ENCODE results near the gene AFMID. TPM values are rescaled to one million over a fixed set of nuclear protein-coding genes. Genes with fewer than 3 reads are reported as not detected.
A peak's percentile ranks its signal among the peaks of the same experiment; 100 is the strongest.
"Not testable (repeated sequence)": the region's sequence is repeated elsewhere in the genome, so short reads cannot be mapped to it uniquely, and the experiment has no call there.

AFMID gene
- total RNA-seq, 1 experiment from 2014 or later: 59.3 TPM

DNA sequence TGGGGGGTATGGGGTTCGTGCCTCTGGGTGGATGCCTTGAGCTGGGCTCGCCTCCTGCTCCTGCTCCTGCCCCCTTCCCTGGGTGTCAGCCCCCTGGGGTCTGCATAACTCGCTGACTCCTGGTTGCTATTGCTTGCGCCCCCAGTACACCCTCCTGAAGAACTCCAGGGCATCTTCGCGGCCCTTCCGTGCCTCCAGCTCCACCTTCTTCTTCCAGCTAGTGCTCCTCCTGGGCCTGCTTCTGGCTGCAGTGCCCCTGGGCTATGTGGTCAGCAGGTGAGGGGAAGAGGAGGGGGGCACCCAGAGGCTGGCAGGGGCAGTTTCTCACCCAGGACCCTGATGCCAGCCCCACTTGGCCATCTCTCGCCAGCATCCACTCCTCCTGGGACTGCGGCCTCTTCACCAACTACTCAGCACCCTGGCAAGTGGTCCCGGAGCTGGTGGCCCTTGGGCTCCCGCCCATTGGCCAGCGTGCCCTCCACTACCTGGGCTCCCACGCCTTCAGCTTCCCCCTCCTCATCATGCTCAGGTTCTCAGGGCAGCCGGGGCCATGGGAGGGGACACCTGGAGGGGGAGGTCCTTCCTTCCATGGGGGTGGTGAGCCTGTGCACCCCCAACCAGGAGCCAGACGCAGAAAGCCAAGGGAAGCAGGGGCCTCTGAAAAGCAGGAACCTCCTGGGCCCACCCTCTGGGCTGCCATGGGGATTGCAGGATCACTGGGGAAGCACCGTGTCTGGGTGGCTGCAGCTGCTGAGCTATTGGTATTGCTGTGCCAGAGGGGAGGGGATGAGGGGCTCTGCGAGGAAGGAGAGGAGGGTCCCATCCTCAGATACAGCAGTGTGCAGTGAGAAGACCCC is 48.7 kb upstream of the AFMID start:
- Histone ChIP-seq H3K27ac (ENCODE audit: low read length) (no peak overlapping the region), H3K9me3 (ENCODE audit: control insufficient read depth, insufficient read depth, low read depth, low read length) (no peaks in the 10 kb centered on the region), H3K4me3 (ENCODE audit: low read depth in 2 of 2, low read length in 2 of 2) (no peak overlapping the region), H3K36me3 (ENCODE audit: control insufficient read depth, insufficient read depth, low read length) (no peaks in the 10 kb centered on the region), H3K4me1 (ENCODE audit: control insufficient read depth, insufficient read depth, low read length) (peaks cover 16% of the 10 kb centered on the region), H3K27me3 (ENCODE audit: control insufficient read depth, insufficient read depth, low read length) (no peaks in the 10 kb centered on the region)
- ATAC-seq (no peak), DNase-seq (ENCODE audit: low read depth, low spot score) (no peak)
- intact Hi-C loops (cut with micrococcal nuclease; ENCODE audit: unreplicated experiment): no loop called here
- BruUV-seq (replicated peaks): no TSS peak
- CTCF ChIA-PET: interaction anchor here (0.6 kb wide), 2 partner anchors 18 to 457 kb away, joined by 3 to 5 read pairs; no protein-coding TSS in a partner anchor
- POLR2A ChIA-PET: interaction anchor here (0.6 kb wide), 1 partner anchor 48 kb away, joined by 4 read pairs; the partner anchor contains the start of gene TK1
- TF ChIP-seq SIN3A (IDR thresholded peaks at IDR 0.05; ENCODE audit: borderline replicate concordance, insufficient read depth, low read depth, low read length) (no peak), TCF7L2 (IDR thresholded peaks at IDR 0.05; ENCODE audit: low read depth, low read length) (no peak), POLR2AphosphoS5 (IDR thresholded peaks at IDR 0.05; ENCODE audit: low read depth, low read length) (no peak)
- TF ChIP-seq, protein P1, sequence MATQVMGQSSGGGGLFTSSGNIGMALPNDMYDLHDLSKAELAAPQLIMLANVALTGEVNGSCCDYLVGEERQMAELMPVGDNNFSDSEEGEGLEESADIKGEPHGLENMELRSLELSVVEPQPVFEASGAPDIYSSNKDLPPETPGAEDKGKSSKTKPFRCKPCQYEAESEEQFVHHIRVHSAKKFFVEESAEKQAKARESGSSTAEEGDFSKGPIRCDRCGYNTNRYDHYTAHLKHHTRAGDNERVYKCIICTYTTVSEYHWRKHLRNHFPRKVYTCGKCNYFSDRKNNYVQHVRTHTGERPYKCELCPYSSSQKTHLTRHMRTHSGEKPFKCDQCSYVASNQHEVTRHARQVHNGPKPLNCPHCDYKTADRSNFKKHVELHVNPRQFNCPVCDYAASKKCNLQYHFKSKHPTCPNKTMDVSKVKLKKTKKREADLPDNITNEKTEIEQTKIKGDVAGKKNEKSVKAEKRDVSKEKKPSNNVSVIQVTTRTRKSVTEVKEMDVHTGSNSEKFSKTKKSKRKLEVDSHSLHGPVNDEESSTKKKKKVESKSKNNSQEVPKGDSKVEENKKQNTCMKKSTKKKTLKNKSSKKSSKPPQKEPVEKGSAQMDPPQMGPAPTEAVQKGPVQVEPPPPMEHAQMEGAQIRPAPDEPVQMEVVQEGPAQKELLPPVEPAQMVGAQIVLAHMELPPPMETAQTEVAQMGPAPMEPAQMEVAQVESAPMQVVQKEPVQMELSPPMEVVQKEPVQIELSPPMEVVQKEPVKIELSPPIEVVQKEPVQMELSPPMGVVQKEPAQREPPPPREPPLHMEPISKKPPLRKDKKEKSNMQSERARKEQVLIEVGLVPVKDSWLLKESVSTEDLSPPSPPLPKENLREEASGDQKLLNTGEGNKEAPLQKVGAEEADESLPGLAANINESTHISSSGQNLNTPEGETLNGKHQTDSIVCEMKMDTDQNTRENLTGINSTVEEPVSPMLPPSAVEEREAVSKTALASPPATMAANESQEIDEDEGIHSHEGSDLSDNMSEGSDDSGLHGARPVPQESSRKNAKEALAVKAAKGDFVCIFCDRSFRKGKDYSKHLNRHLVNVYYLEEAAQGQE (IDR thresholded peaks at IDR 0.05; ENCODE audit: insufficient read depth in 1 of 2, low read depth in 2 of 2, low read length in 1 of 2): no peak
- TF ChIP-seq, protein P2, sequence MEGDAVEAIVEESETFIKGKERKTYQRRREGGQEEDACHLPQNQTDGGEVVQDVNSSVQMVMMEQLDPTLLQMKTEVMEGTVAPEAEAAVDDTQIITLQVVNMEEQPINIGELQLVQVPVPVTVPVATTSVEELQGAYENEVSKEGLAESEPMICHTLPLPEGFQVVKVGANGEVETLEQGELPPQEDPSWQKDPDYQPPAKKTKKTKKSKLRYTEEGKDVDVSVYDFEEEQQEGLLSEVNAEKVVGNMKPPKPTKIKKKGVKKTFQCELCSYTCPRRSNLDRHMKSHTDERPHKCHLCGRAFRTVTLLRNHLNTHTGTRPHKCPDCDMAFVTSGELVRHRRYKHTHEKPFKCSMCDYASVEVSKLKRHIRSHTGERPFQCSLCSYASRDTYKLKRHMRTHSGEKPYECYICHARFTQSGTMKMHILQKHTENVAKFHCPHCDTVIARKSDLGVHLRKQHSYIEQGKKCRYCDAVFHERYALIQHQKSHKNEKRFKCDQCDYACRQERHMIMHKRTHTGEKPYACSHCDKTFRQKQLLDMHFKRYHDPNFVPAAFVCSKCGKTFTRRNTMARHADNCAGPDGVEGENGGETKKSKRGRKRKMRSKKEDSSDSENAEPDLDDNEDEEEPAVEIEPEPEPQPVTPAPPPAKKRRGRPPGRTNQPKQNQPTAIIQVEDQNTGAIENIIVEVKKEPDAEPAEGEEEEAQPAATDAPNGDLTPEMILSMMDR (IDR thresholded peaks at IDR 0.05): no peak
- in situ Hi-C loops (cut with HindIII; ENCODE audit: low pct_unique_long_range_greater_than_20kb, low sequenced_read_pairs): no loop called here

- BruUV-seq (replicated peaks); H3K36me3 ChIP-seq (ENCODE audit: control insufficient read depth, insufficient read depth, low read length); intact Hi-C loops (cut with micrococcal nuclease; ENCODE audit: unreplicated experiment); H3K9me3 ChIP-seq (ENCODE audit: control insufficient read depth, insufficient read depth, low read depth, low read length); DNase-seq (ENCODE audit: low read depth, low spot score); in situ Hi-C loops (cut with HindIII; ENCODE audit: low pct_unique_long_range_greater_than_20kb, low sequenced_read_pairs); H3K27me3 ChIP-seq (ENCODE audit: control insufficient read depth, insufficient read depth, low read length); ATAC-seq: not testable (repeated sequence)
- CTCF ChIA-PET: interaction anchor here (0.7 to 1.2 kb wide), 2 partner anchors 30 to 120 kb away, joined by 3 to 5 read pairs; no protein-coding TSS in a partner anchor
- Histone ChIP-seq H3K4me3 (ENCODE audit: low read depth in 2 of 2, low read length in 2 of 2) (peak overlapping the region in 1 of 2 experiments; percentile 45; a peak in 3 of 4 replicates), H3K27ac (ENCODE audit: low read length) (peak overlapping the region; percentile 49; the same call in 1 of the 2 replicates), H3K4me1 (ENCODE audit: control insufficient read depth, insufficient read depth, low read length) (peaks cover 29% of the 10 kb centered on the region)
- POLR2A ChIA-PET: interaction anchor here (0.6 to 0.7 kb wide), 2 partner anchors 17 to 212 kb away, joined by 3 to 5 read pairs; no protein-coding TSS in a partner anchor
Measured at GRCh38 chr17:78139861-78140168, 47.3 kb upstream of the AFMID start.
